NT2/D1 (cell line): ENCODE measurements around the gene CCDC88C.

ENCODE experiments used
- DNase-seq: peaks from one replicate; pipeline ENCODE4 v3.0.0-alpha.2; 2011; ENCODE audit warnings: low read depth, low spot score
- H3K27me3 ChIP-seq: 2 replicates; pipeline ENCODE4 v1.6.0; 2011; ENCODE audit warnings: mild to moderate bottlenecking; ENCODE audit not compliant: insufficient read length, insufficient read depth
- H3K36me3 ChIP-seq: 2 replicates; pipeline ENCODE4 v1.6.1; 2011; ENCODE audit warnings: mild to moderate bottlenecking, low read length, mixed read lengths; ENCODE audit not compliant: insufficient read depth, insufficient read length
- H3K4me1 ChIP-seq: 2 replicates; pipeline ENCODE4 v1.5.1; 2011; ENCODE audit not compliant: insufficient read depth, insufficient read length
- H3K4me3 ChIP-seq: 2 replicates; pipeline ENCODE4 v1.5.1; 2011; ENCODE audit warnings: low read depth; ENCODE audit not compliant: insufficient read length
- H3K9ac ChIP-seq: 2 replicates; pipeline ENCODE4 v1.6.0; 2011; ENCODE audit warnings: low read depth; ENCODE audit not compliant: insufficient read length
- H3K9me3 ChIP-seq: 2 replicates; pipeline ENCODE4 v1.5.1; 2011; ENCODE audit warnings: mild to moderate bottlenecking, low read length; ENCODE audit not compliant: insufficient read depth
- SUZ12 ChIP-seq: IDR thresholded peaks from 2 replicates; pipeline ENCODE4 v1.6.1; 2011; ENCODE audit not compliant: insufficient read length, insufficient read depth; ENCODE audit errors: extremely low read depth
- YY1 ChIP-seq: IDR thresholded peaks from 2 replicates; pipeline ENCODE4 v1.6.1; 2011; ENCODE audit not compliant: insufficient read length, insufficient read depth
- ZNF274 ChIP-seq: IDR thresholded peaks from 2 replicates; pipeline ENCODE4 v1.6.1; 2011; ENCODE audit warnings: mild to moderate bottlenecking, low read depth, low read length

CCDC88C gene

GRCh38 chr14:91264151-91265150 is 153.2 kb downstream of the CCDC88C start:
- H3K27me3 ChIP-seq = peaks cover 32% of the 10 kb centered on the region
- peak overlapping the region; percentile 61 for H3K9ac ChIP-seq
- H3K36me3 ChIP-seq = no peaks in the 10 kb centered on the region
- H3K4me1 ChIP-seq = peaks cover 2% of the 10 kb centered on the region
- DNase-seq = no peak
- TF ChIP-seq SUZ12 (no peak), YY1 (no peak), ZNF274 (no peak)
- H3K9me3 ChIP-seq = no peaks in the 10 kb centered on the region
- H3K4me3 ChIP-seq = peak overlapping the region; percentile 43

- no peak for DNase-seq
- Histone ChIP-seq H3K4me3 (no peak overlapping the region), H3K9me3 (no peaks in the 10 kb centered on the region), H3K27me3 (peaks cover 32% of the 10 kb centered on the region), H3K36me3 (no peaks in the 10 kb centered on the region), H3K9ac (no peak overlapping the region), H3K4me1 (peaks cover 2% of the 10 kb centered on the region)
- TF ChIP-seq SUZ12 (no peak), YY1 (no peak), ZNF274 (no peak)
Measured at GRCh38 chr14:91263329-91263728, 154.3 kb downstream of the CCDC88C start.

GRCh38 chr14:91261986-91262549 is 155.6 kb downstream of the CCDC88C start:
- peaks cover 32% of the 10 kb centered on the region for H3K27me3 ChIP-seq
- H3K36me3 ChIP-seq = no peaks in the 10 kb centered on the region
- H3K4me3 ChIP-seq = no peak overlapping the region
- peaks cover 4% of the 10 kb centered on the region for H3K4me1 ChIP-seq
- no peak for DNase-seq
- no peak overlapping the region for H3K9ac ChIP-seq
- no peaks in the 10 kb centered on the region for H3K9me3 ChIP-seq
- TF ChIP-seq ZNF274 (no peak), YY1 (no peak), SUZ12 (no peak)

GRCh38 chr14:91261115-91261514 is 156.5 kb downstream of the CCDC88C start:
- H3K4me1 ChIP-seq = peaks cover 4% of the 10 kb centered on the region
- H3K9me3 ChIP-seq = no peaks in the 10 kb centered on the region
- DNase-seq = no peak
- no peak overlapping the region for H3K9ac ChIP-seq
- H3K36me3 ChIP-seq = no peaks in the 10 kb centered on the region
- peaks cover 32% of the 10 kb centered on the region for H3K27me3 ChIP-seq
- TF ChIP-seq YY1 (no peak), ZNF274 (no peak), SUZ12 (no peak)
- H3K4me3 ChIP-seq = no peak overlapping the region

- Histone ChIP-seq H3K27me3 (peaks cover 21% of the 10 kb centered on the region), H3K36me3 (no peaks in the 10 kb centered on the region), H3K4me3 (no peak overlapping the region), H3K9ac (no peak overlapping the region), H3K4me1 (peaks cover 7% of the 10 kb centered on the region), H3K9me3 (no peaks in the 10 kb centered on the region)
- TF ChIP-seq SUZ12 = no peak
- no peak for TF ChIP-seq ZNF274
- no peak for TF ChIP-seq YY1
- no peak for DNase-seq
Measured at GRCh38 chr14:91258876-91259275, 158.7 kb downstream of the CCDC88C start.

GRCh38 chr14:91258011-91258618 is 159.5 kb downstream of the CCDC88C start:
- peaks cover 9% of the 10 kb centered on the region for H3K4me1 ChIP-seq
- no peaks in the 10 kb centered on the region for H3K36me3 ChIP-seq
- H3K27me3 ChIP-seq = peaks cover 19% of the 10 kb centered on the region
- H3K9me3 ChIP-seq = no peaks in the 10 kb centered on the region
- H3K9ac ChIP-seq = no peak overlapping the region
- H3K4me3 ChIP-seq = no peak overlapping the region
- DNase-seq = no peak
- TF ChIP-seq YY1 (no peak), SUZ12 (no peak), ZNF274 (no peak)

- no peak overlapping the region for H3K4me3 ChIP-seq
- TF ChIP-seq ZNF274 (no peak), YY1 (no peak), SUZ12 (no peak)
- peaks cover 22% of the 10 kb centered on the region for H3K27me3 ChIP-seq
Measured at GRCh38 chr14:91257328-91258010, 160.2 kb downstream of the CCDC88C start.

More at GRCh38 chr14:91257328-91258010, 160.2 kb downstream of the CCDC88C start:
- Histone ChIP-seq H3K36me3 (no peaks in the 10 kb centered on the region), H3K4me1 (peaks cover 9% of the 10 kb centered on the region), H3K9me3 (no peaks in the 10 kb centered on the region), H3K9ac (no peak overlapping the region)
- no peak for DNase-seq
